Lower leg skin (tissue), 4 donors: ENCODE data around the gene ERVV-1. TPM values are rescaled to one million over a fixed set of nuclear protein-coding genes. Genes with fewer than 3 reads are reported as not detected.
"Not testable (repeated sequence)": the region's sequence is repeated elsewhere in the genome, so short reads cannot be mapped to it uniquely, and the experiment has no call there.

Experiments used
- DNase-seq, 2 donors: peaks; one replicate each; pipeline ENCODE4 v3.0.0-alpha.2; 2019; ENCODE audit warnings: low spot score in 2 of 2
- H3K4me3 ChIP-seq: fragments of 200-600 bp; sonication (generic); 2 replicates; pipeline ENCODE4 v1.5.1; 2017; ENCODE audit warnings: mild to moderate bottlenecking, low read depth; ENCODE audit not compliant: poor library complexity, severe bottlenecking
- POLR2A ChIP-seq, 2 donors: fragments of 450-650 bp; IDR thresholded peaks; one replicate each; pipeline ENCODE4 v1.6.1; 2016 to 2017; ENCODE audit warnings: antibody characterized with exemption in 2 of 2, mild to moderate bottlenecking in 1 of 2, moderate library complexity in 1 of 2
- WGBS, 2 donors: methylation state at CpG; one replicate each; pipeline ENCODE4 v1.1.5; 2018; 5-methylcytosine and 5-hydroxymethylcytosine counted together
- intact Hi-C: fragments of 100-400 bp; cut with DNase I; formaldehyde crosslinking; loops from one replicate; pipeline ENCODE4 v1.15.0; 2023; ENCODE audit warnings: low total_unique reads
- total RNA-seq, 4 donors: library from RNA; depleted of rRNA; stranded (reverse); fragments of >200 nt; gene quantifications; one replicate each; pipeline ENCODE4 v1.1.0, GENCODE V29; 2016
- TF ChIP-seq, protein P1 (sequence below), 3 donors: fragments of 450-650 bp; IDR thresholded peaks; one replicate each; pipeline ENCODE4 v1.5.1; 2016; ENCODE audit warnings: antibody characterized with exemption in 3 of 3, mild to moderate bottlenecking in 3 of 3, moderate library complexity in 2 of 3

ERVV-1 gene
- not detected for total RNA-seq

- intact Hi-C loops: no loop called here
- H3K4me3 ChIP-seq: no peak within 1 kb of the TSS
- peak in 1 of 2 donors; percentile 17 for DNase-seq
- WGBS, 2 donors: 93 to 94% methylated on average over 7 of the region's 7 CpGs
- TF ChIP-seq POLR2A (IDR thresholded peaks at IDR 0.05): no peak
- TF ChIP-seq, protein P1, sequence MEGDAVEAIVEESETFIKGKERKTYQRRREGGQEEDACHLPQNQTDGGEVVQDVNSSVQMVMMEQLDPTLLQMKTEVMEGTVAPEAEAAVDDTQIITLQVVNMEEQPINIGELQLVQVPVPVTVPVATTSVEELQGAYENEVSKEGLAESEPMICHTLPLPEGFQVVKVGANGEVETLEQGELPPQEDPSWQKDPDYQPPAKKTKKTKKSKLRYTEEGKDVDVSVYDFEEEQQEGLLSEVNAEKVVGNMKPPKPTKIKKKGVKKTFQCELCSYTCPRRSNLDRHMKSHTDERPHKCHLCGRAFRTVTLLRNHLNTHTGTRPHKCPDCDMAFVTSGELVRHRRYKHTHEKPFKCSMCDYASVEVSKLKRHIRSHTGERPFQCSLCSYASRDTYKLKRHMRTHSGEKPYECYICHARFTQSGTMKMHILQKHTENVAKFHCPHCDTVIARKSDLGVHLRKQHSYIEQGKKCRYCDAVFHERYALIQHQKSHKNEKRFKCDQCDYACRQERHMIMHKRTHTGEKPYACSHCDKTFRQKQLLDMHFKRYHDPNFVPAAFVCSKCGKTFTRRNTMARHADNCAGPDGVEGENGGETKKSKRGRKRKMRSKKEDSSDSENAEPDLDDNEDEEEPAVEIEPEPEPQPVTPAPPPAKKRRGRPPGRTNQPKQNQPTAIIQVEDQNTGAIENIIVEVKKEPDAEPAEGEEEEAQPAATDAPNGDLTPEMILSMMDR (IDR thresholded peaks at IDR 0.05): no peak
These were observed at the start of gene ERVV-1 for GRCh38 chr19:53013621-53014020. TSS of gene ERVV-1 (plus strand) at chr19:53013921. CDS start at chr19:53014091, 170 bp downstream.

GRCh38 chr19:52967772-52968171, 45.9 kb upstream of the ERVV-1 start:
- no peak overlapping the region for H3K4me3 ChIP-seq
- intact Hi-C loops: no loop called here
- TF ChIP-seq POLR2A (IDR thresholded peaks at IDR 0.05): no peak
- TF ChIP-seq, protein P1 (IDR thresholded peaks at IDR 0.05): no peak
- no peak for DNase-seq
- 96 to 97% methylated on average over 2 of the region's 2 CpGs for WGBS, 2 donors

DNA sequence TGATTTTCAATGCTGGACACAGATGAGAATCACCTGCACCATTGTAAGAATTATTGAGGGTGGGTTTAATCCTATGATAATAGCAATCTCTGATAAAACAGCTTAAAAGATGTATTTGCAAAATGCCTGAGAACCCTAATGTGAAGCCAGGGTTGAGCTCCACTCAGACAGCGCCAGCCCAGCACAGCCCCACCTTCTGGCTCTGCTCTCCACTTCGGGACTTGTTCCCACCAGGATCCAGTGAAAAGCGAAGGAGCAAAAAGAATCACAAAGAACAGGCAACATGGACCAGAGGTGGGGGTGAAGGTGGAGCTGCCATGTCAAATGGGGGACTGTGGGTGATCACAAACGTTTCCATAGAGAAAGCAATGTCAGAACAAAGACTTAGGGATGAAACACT, 32.4 kb upstream of the ERVV-1 start:
- no peak overlapping the region for H3K4me3 ChIP-seq
- intact Hi-C loops: no loop called here
- peak in 1 of 2 donors; percentile 40 for DNase-seq
- TF ChIP-seq, protein P1 (IDR thresholded peaks at IDR 0.05): no peak
- no peak for TF ChIP-seq POLR2A (IDR thresholded peaks at IDR 0.05)
- WGBS, 2 donors: 54 to 61% methylated on average over 4 of the region's 4 CpGs

GRCh38 chr19:52983167-52983566, 30.6 kb upstream of the ERVV-1 start:
- peak in 1 of 2 donors; percentile 21 for DNase-seq
- intact Hi-C loops, H3K4me3 ChIP-seq: not testable (repeated sequence)
- WGBS, 2 donors: 86 to 87% methylated on average over 3 of the region's 3 CpGs

- 88 to 92% methylated on average over 4 of the region's 4 CpGs for WGBS, 2 donors
- TF ChIP-seq, protein P1 (IDR thresholded peaks at IDR 0.05): no peak
- TF ChIP-seq POLR2A (IDR thresholded peaks at IDR 0.05): no peak
- intact Hi-C loops: no loop called here
- no peak overlapping the region for H3K4me3 ChIP-seq
- peak in 1 of 2 donors; percentile 3 for DNase-seq
These were observed 26.5 kb upstream of the ERVV-1 start for GRCh38 chr19:52987221-52987620.

- WGBS, 2 donors: 88% methylated on average over 5 of the region's 5 CpGs
- intact Hi-C loops: no loop called here
These were observed 25.2 kb upstream of the ERVV-1 start for GRCh38 chr19:52988506-52988905.

More at GRCh38 chr19:52988506-52988905, 25.2 kb upstream of the ERVV-1 start:
- DNase-seq: no peak
- no peak overlapping the region for H3K4me3 ChIP-seq
- no peak for TF ChIP-seq POLR2A (IDR thresholded peaks at IDR 0.05)
- TF ChIP-seq, protein P1 (IDR thresholded peaks at IDR 0.05): no peak
